ENCODE results near the gene NAA40. TPM values are rescaled to one million over a fixed set of nuclear protein-coding genes. Genes with fewer than 3 reads are reported as not detected.
A peak's percentile ranks its signal among the peaks of the same experiment; 100 is the strongest.

The NAA40 gene
- total RNA-seq, 1 donor from 2014 or later = 19.7 TPM

DNA sequence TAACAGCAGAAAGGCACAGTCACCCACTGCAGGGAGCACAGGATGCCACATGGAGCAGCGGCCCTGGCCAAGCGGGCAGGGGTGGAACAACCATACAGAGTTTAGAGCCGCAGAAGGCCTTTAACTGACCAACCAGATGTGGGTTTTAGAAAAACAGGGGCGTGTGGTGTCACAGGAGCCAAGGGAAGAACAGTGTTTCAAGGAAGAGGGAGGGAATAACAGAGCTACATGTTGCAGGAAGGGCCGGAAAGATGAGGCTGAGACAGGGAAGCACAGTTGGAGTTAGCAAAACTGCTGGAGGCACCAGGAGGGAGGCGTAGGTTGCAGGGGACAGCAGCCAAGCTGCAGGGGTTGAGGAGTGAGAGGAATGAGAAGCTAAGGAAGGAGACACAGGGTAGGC lies 7.8 kb upstream of the NAA40 start:
- Histone ChIP-seq H3K4me3 (no peak overlapping the region), H3K4me1 (no peaks in the 10 kb centered on the region), H3K36me3 (no peaks in the 10 kb centered on the region), H3K9me3 (replicated peaks) (no peaks in the 10 kb centered on the region), H3K27ac (replicated peaks) (no peak overlapping the region), H3K27me3 (ENCODE audit: low read depth) (no peaks in the 10 kb centered on the region)
- TF ChIP-seq, protein P1, sequence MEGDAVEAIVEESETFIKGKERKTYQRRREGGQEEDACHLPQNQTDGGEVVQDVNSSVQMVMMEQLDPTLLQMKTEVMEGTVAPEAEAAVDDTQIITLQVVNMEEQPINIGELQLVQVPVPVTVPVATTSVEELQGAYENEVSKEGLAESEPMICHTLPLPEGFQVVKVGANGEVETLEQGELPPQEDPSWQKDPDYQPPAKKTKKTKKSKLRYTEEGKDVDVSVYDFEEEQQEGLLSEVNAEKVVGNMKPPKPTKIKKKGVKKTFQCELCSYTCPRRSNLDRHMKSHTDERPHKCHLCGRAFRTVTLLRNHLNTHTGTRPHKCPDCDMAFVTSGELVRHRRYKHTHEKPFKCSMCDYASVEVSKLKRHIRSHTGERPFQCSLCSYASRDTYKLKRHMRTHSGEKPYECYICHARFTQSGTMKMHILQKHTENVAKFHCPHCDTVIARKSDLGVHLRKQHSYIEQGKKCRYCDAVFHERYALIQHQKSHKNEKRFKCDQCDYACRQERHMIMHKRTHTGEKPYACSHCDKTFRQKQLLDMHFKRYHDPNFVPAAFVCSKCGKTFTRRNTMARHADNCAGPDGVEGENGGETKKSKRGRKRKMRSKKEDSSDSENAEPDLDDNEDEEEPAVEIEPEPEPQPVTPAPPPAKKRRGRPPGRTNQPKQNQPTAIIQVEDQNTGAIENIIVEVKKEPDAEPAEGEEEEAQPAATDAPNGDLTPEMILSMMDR (IDR thresholded peaks at IDR 0.05; ENCODE audit: borderline replicate concordance) = no peak
- no peak for DNase-seq
- intact Hi-C loops (cut with micrococcal nuclease) = no loop called here

DNA sequence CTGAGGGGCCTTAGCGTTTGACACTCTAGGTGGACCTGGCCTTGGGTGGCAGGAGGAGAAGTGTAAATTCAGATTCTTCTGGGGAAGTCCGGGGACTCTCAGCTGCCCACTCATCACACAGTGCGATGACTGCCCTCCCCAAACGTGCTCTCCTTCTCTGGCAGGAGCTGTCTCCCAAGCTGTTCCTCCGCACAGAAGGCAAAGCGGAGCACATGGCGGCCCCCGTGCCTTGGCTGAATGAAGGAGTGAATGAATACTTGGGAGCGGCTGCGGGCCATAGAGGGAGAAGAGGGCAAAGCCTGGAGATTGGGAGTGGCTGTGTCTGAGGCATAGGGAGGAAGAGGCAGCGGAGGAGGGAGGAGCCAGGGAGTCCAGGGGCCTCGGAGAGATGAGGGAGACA lies 6.9 kb upstream of the NAA40 start:
- TF ChIP-seq, protein P1 (IDR thresholded peaks at IDR 0.05; ENCODE audit: borderline replicate concordance) = no peak
- Histone ChIP-seq H3K4me1 (no peaks in the 10 kb centered on the region), H3K27me3 (ENCODE audit: low read depth) (no peaks in the 10 kb centered on the region), H3K36me3 (no peaks in the 10 kb centered on the region), H3K4me3 (no peak overlapping the region), H3K9me3 (replicated peaks) (no peaks in the 10 kb centered on the region), H3K27ac (replicated peaks) (no peak overlapping the region)
- no peak for DNase-seq
- intact Hi-C loops (cut with micrococcal nuclease) = no loop called here

DNA sequence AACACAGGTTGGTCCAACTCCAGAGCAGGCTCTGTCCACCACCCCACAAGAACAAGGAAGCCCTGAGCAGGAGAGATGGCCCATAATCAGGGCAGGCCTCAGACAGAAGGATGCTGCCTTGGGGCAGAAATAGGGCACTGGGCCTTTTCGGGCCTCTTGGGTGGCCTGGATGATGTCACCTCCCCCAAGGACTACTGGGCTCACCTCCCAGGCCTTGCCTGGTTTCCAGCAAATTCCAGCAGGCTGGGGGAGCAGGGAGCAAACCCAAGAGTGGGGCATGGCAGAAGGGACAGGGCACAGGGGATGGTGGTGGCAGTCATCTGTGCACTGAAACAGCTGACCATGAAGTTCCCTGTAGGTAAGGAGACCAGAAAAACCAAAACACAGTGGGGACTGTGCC lies 5.3 kb upstream of the NAA40 start:
- H3K9me3 ChIP-seq (replicated peaks) = no peaks in the 10 kb centered on the region
- H3K4me1 ChIP-seq = peaks cover 6% of the 10 kb centered on the region
- no peak overlapping the region for H3K4me3 ChIP-seq
- no peak for DNase-seq
- intact Hi-C loops (cut with micrococcal nuclease) = no loop called here
- H3K36me3 ChIP-seq = no peaks in the 10 kb centered on the region
- TF ChIP-seq, protein P1 (IDR thresholded peaks at IDR 0.05; ENCODE audit: borderline replicate concordance) = no peak
- H3K27ac ChIP-seq (replicated peaks) = no peak overlapping the region
- H3K27me3 ChIP-seq (ENCODE audit: low read depth) = no peaks in the 10 kb centered on the region

DNA sequence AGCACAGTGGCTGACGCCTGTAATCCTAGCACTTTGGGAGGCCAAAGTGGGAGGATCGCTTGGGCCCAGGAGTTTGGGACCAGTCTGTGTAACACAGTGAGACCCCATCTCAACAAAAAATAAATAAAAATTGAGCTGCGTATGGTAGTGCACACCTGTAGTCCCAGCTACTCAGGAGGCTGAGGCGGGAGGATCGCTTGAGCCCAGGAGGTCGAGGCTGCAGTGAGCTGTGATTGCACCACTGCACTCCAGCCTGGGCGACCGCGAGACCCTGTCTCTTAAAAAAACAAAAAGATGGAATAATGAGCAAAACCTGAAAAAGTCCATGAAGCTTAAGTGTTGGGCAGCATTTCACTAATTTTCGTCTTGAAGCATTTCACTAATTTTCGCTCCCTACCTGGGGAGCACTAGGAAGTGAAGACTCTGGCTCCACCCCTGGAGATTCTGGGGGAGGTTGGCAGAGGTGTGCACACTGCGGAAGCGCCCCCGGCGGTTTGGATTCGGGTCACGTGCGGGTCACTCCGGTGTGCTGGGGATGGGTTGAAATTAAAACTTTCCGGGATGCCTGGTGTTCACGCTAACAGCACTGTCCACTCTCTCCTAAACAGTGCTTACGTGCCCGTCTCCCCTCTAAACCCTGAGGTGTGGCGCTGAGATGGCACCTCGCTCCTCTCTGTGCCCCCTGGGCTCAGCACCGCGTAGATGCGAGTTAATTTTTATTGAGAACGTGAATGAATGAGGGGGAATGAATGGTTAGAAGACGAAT lies 906 bp upstream of the NAA40 start:
- peaks cover 45% of the 10 kb centered on the region for H3K4me1 ChIP-seq
- intact Hi-C loops (cut with micrococcal nuclease) = no loop called here
- H3K9me3 ChIP-seq (replicated peaks) = no peaks in the 10 kb centered on the region
- TF ChIP-seq, protein P1 (IDR thresholded peaks at IDR 0.05; ENCODE audit: borderline replicate concordance) = no peak
- H3K4me3 ChIP-seq = peak overlapping the region; percentile 81
- DNase-seq = no peak
- no peaks in the 10 kb centered on the region for H3K36me3 ChIP-seq
- H3K27ac ChIP-seq (replicated peaks) = peak overlapping the region; percentile 83
- no peaks in the 10 kb centered on the region for H3K27me3 ChIP-seq (ENCODE audit: low read depth)

DNA sequence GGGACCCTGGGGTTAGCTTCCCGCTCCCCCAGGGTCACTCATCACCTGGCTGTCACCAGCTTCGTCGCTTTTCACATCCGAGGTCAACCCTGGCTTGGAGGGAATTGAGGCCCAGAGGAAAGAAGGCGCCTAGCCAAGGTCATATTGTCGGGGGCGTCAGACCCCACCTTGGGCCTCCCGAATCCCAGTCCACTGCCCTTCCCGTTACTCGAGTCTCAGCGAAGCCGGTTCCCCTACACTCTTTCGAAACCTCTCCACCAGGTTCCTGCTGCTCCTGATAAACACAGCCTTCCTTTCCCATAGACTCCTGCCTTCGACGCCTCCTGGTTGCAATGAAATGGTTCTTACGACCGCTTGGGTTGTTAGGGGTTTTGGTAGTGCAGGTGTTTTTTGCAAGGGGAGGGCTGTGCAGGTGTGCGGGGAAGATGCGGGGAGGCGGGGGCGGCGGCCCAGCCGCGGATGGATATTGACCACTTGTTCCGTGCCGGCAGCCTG lies 642 bp downstream of the NAA40 start:
- Histone ChIP-seq H3K27ac (replicated peaks) (peak overlapping the region; percentile 83), H3K4me3 (peak overlapping the region; percentile 81), H3K4me1 (peaks cover 61% of the 10 kb centered on the region), H3K9me3 (replicated peaks) (no peaks in the 10 kb centered on the region), H3K27me3 (ENCODE audit: low read depth) (no peaks in the 10 kb centered on the region), H3K36me3 (no peaks in the 10 kb centered on the region)
- intact Hi-C loops (cut with micrococcal nuclease) = no loop called here
- no peak for DNase-seq
- TF ChIP-seq, protein P1 (IDR thresholded peaks at IDR 0.05; ENCODE audit: borderline replicate concordance) = no peak
